Cardiac fibroblast (primary cell): ENCODE measurements around the gene CLDN34.

Experiments
- DNase-seq, 2 donors: peaks; one replicate each; pipeline versions ENCODE4 v3.0.0 to v3.0.0-alpha.2; 2010; ENCODE audit warnings: low read depth in 2 of 2
- H3K4me3 ChIP-seq, 2 donors: replicated peaks in 1 of 2; 1 replicate in 1 of 2; 2 replicates in 1 of 2; pipeline ENCODE4 v1.5.1; 2011; ENCODE audit warnings: low read depth in 2 of 2, low read length in 2 of 2, mild to moderate bottlenecking in 2 of 2, moderate library complexity in 1 of 2
- CTCF ChIP-seq: IDR thresholded peaks from one replicate; pipeline ENCODE4 v1.5.1; 2011; ENCODE audit warnings: low read depth, mild to moderate bottlenecking, low read length, inconsistent platforms

The CLDN34 gene

GRCh38 chrX:9966775-9967408 lies at the start of gene CLDN34:
Gene CLDN34, plus strand, starts transcription at chrX:9967358. Its CDS starts 0 bp downstream, at chrX:9967358.
- DNase-seq: no peak
- H3K4me3 ChIP-seq: no peak within 1 kb of the TSS
- no peak for TF ChIP-seq CTCF

GRCh38 chrX:9917861-9918260 lies 49.3 kb upstream of the CLDN34 start:
- no peak for TF ChIP-seq CTCF
- no peak overlapping the region for H3K4me3 ChIP-seq
- no peak for DNase-seq

GRCh38 chrX:9919632-9920172 lies 47.5 kb upstream of the CLDN34 start:
- H3K4me3 ChIP-seq: no peak overlapping the region
- no peak for TF ChIP-seq CTCF

GRCh38 chrX:9921407-9921806 lies 45.8 kb upstream of the CLDN34 start:
- DNase-seq: no peak
- no peak overlapping the region for H3K4me3 ChIP-seq
- no peak for TF ChIP-seq CTCF

More at GRCh38 chrX:9919632-9920172, 47.5 kb upstream of the CLDN34 start:
- no peak for DNase-seq

- TF ChIP-seq CTCF: no peak
- no peak for DNase-seq
- H3K4me3 ChIP-seq: no peak overlapping the region
Observed at GRCh38 chrX:9923357-9923756, 43.8 kb upstream of the CLDN34 start.

- TF ChIP-seq CTCF: no peak
- H3K4me3 ChIP-seq: no peak overlapping the region
- no peak for DNase-seq
Observed at GRCh38 chrX:9926002-9926401, 41.2 kb upstream of the CLDN34 start.
